ENCODE data around the gene PGC. TPM values are rescaled to one million over a fixed set of nuclear protein-coding genes. Genes with fewer than 3 reads are reported as not detected.

The PGC gene
- total RNA-seq, 1 donor, result not detected

DNA sequence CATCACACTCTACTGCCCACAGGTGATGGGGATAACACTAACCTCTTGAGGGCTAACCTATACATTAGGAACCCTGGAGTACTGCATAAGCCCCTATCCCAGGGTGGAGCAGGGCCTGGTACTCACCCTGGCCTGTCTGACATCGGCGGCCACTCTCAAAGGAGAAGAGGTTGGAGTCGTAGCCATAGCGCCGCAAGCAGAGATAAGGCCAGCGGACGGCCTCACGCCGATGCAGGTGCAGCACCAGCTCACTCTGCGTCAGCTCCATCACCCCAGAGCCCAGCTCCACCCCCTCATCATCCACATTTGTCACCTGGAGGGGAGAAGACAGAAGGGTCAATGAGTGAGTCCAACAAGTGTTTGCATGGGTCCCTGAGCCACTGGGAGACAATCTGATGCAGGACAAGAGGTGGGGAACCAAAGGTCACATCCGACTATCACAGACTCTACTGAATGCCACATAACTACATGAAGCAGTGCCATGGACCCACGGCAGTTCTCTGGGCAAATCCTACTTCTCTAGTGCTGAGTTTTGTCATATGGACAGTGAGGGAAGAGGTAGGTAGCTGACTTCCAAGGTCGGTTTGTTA is 28.2 kb upstream of the PGC start:
- H3K4me3 ChIP-seq (ENCODE audit: low read depth, low read length), result no peak overlapping the region
- TF ChIP-seq, protein P1, sequence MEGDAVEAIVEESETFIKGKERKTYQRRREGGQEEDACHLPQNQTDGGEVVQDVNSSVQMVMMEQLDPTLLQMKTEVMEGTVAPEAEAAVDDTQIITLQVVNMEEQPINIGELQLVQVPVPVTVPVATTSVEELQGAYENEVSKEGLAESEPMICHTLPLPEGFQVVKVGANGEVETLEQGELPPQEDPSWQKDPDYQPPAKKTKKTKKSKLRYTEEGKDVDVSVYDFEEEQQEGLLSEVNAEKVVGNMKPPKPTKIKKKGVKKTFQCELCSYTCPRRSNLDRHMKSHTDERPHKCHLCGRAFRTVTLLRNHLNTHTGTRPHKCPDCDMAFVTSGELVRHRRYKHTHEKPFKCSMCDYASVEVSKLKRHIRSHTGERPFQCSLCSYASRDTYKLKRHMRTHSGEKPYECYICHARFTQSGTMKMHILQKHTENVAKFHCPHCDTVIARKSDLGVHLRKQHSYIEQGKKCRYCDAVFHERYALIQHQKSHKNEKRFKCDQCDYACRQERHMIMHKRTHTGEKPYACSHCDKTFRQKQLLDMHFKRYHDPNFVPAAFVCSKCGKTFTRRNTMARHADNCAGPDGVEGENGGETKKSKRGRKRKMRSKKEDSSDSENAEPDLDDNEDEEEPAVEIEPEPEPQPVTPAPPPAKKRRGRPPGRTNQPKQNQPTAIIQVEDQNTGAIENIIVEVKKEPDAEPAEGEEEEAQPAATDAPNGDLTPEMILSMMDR (IDR thresholded peaks at IDR 0.05; ENCODE audit: insufficient read depth, low read length), result no peak
- no peak for DNase-seq (ENCODE audit: low read depth)

DNA sequence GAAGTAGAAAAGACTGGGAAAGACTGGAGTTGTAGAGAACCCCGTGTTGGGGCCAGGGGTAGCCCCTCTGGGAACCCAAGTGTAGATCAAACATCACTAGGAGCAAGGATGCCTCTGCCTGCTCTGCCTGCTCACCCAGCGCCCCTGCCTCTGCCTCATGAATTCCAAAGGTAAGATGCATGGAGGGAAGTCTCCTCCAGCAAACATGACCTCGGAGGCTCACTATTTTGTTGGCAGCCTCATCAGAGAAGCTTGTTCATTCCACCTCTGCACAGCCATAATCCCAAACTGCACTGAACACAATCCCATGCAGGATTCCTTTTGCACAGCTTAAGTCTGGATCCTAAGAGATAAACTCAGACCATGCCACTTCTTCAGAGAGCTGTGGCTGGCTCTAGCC is 27.6 kb upstream of the PGC start:
- TF ChIP-seq, protein P1 (IDR thresholded peaks at IDR 0.05; ENCODE audit: insufficient read depth, low read length), result no peak
- no peak for DNase-seq (ENCODE audit: low read depth)
- no peak overlapping the region for H3K4me3 ChIP-seq (ENCODE audit: low read depth, low read length)

DNA sequence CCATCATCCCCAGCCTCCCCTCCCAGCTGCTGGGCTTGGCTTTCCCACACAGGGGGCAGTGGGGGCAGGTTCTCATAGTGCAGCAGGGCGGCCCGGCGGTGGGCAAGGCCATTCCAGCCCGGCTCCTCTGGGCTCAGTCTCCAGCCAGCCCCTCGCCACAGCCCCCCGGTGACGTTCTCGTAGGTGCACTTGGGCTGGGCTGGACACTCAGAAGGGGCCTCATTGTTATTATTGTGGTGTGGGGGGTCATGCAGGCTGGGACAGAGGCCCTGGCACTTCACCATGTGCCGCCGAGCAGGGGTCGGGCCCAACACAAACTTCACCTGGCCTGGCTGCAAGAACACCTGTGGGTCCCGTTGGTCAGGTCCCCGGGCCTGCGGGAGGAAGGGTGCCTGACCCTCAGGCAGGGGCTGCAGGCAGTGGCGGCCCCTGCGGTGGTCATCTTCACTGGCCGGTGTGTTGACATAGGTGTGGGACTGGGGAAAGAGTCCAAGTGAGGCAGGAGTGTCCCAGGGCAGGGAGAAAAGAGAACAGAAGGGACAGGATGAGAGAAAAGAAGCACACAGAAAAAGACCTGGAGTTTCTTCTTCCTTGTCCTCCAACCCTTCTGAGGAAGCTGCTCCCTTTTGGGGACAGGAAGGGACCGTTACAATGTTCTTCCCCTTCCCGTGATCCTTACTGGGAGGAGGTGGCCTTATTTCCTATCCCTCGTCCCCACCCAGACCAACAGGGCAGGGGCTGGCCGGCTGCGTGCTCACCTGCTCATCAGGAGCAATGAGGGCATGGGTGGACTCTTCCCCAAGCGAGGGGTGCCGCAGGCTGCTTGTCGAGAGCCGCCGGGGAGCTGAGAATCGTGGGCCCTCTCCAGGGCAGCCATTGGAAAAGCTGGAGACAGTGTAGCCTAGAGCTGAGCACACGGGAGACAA is 24.1 kb upstream of the PGC start:
- TF ChIP-seq, protein P1 (IDR thresholded peaks at IDR 0.05; ENCODE audit: insufficient read depth, low read length), result no peak
- no peak for DNase-seq (ENCODE audit: low read depth)
- H3K4me3 ChIP-seq (ENCODE audit: low read depth, low read length), result no peak overlapping the region

DNA sequence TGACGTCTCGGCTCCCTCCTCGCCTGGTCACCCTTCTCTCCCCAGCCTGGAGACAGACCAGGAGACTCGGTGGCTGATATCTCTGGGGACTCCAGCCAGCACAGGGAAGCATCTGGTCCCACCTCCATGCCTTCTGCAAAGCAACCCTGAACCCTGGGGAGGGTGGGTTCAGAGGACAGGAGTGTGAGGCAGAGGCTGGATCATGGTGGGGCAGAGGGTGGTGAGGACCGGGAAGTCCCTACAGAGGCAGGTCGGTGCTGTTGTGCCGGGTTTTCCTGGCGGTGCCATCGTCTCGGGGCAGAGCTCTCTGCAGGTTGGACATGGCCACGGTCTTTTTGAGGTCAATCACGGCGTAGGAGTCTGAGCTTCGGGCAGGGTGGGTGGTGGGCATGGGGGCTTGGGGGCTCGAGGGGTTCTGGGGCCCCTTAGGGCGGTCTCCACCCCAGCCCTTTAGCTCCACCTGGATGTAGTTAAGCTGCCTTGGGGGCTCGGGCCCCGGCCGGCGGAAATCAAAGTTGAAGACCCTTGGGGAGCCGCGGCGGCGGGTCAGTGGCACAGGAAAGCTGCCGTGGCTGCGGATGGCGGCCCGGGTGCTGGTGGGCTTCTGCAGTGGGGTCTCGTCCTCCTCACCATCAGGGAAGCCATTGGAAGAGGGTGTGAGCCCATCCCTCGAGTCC is 23.3 kb upstream of the PGC start:
- H3K4me3 ChIP-seq (ENCODE audit: low read depth, low read length), result no peak overlapping the region
- no peak for DNase-seq (ENCODE audit: low read depth)

DNA sequence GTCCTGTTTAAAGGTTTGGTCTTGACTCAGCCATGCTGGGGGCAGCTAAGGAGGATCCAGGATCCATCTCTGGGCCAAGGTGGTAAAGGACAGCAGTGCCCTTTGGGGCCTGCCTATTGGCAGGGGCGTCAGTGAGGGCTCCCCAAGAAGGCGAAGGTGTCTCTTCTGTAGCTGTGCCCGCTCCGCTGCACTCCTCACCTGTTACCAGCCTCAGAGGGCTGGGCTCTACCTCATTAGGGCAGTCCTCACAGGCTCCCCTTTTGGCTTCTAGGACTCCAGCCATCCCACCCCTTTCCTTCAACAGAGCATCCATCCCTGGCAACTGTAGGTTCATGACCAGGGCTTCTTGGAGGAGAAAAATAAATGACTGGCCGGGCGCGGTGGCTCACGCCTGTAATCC is 22.2 kb upstream of the PGC start:
- TF ChIP-seq, protein P1 (IDR thresholded peaks at IDR 0.05; ENCODE audit: insufficient read depth, low read length), result no peak
- H3K4me3 ChIP-seq (ENCODE audit: low read depth, low read length), result no peak overlapping the region
- no peak for DNase-seq (ENCODE audit: low read depth)

More for the DNA sequence above, 23.3 kb upstream of the PGC start:
- TF ChIP-seq, protein P1 (IDR thresholded peaks at IDR 0.05; ENCODE audit: insufficient read depth, low read length), result no peak

DNA sequence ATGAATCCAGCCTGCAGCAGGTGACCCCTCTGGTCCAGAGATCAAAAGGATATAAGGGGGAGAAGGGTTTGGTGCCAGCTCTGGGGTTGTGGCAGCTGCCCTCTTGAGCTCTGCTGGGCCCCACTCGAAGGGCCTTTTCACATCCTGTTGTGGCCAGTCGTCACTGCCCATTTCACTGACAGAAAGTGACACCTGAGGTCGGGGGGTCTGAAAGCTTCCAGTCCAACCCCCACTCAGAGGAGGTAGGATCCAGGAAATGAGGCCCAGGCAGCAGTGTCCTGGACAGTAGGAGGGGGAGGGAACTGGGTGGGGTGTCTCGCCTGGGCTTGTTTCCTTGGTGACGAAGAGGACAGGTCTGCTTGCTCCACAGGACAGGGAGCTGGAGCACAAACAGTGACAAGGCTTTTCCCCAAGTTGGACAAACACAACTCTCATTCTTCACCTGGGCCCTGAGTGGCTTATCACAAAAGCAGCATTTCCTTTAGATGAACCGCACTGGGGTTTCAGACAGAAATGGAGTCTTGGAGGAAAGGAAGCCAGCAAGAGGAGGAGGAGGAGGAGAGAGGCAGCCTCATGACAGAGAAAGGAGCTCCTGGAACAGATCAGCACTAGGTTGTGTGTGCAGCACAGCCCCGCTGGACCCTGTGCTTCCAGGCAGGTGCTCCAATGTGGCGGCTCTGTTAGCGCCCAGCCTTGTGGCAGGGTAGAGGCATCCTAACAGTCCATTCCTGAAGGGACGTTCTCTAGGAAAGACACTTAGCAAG is 21.5 kb upstream of the PGC start:
- TF ChIP-seq, protein P1 (IDR thresholded peaks at IDR 0.05; ENCODE audit: insufficient read depth, low read length), result no peak
- DNase-seq (ENCODE audit: low read depth), result no peak
- H3K4me3 ChIP-seq (ENCODE audit: low read depth, low read length), result no peak overlapping the region
